OCI-LY7 (cell line): ENCODE measurements around the gene RP2. TPM values are rescaled to one million over a fixed set of nuclear protein-coding genes. Genes with fewer than 3 reads are reported as not detected.

Source experiments
- BruUV-seq: library from RNA; stranded (reverse); fragments of 400-500 nt; replicated peaks from 2 replicates; lab custom pipeline; 2021; lab: Mats Ljungman, UMichigan
- CTCF ChIA-PET: fragments of 300-600 bp; sonication (Branson Sonifier 250); formaldehyde crosslinking; loops from one replicate; lab custom pipeline; 2022; ENCODE audit warnings: antibody characterized with exemption; ENCODE audit not compliant: unreplicated experiment; lab: Charles Lee
- POLR2A ChIA-PET: fragments of 300-600 bp; sonication (Branson Sonifier 250); formaldehyde crosslinking; loops from one replicate; lab custom pipeline; 2022; ENCODE audit warnings: antibody characterized with exemption; lab: Charles Lee
- DNase-seq: peaks from one replicate; pipeline ENCODE4 v3.0.0-alpha.2; 2015; ENCODE audit warnings: low spot score
- H2AFZ ChIP-seq: fragments of 200-600 bp; sonication (generic), shearing (Covaris generic); 2 replicates; pipeline ENCODE4 v1.6.1; 2014; ENCODE audit warnings: mild to moderate bottlenecking, antibody characterized with exemption, low read length, moderate library complexity
- H3K27ac ChIP-seq: fragments of 200-600 bp; sonication (generic); 2 replicates; pipeline ENCODE4 v1.5.1; 2014; ENCODE audit warnings: mixed run types, low read depth, mild to moderate bottlenecking, moderate library complexity, low read length, inconsistent platforms; ENCODE audit not compliant: poor library complexity, severe bottlenecking
- H3K36me3 ChIP-seq: fragments of 200-600 bp; sonication (generic); 2 replicates; pipeline ENCODE4 v1.6.1; 2014; ENCODE audit warnings: mild to moderate bottlenecking, antibody characterized with exemption, low read length, moderate library complexity, mixed read lengths; ENCODE audit not compliant: insufficient read depth
- H3K4me1 ChIP-seq: fragments of 200-600 bp; sonication (generic); 2 replicates; pipeline ENCODE4 v1.5.1; 2014; ENCODE audit warnings: mild to moderate bottlenecking, low read length; ENCODE audit not compliant: insufficient read depth, poor library complexity, severe bottlenecking
- H3K4me2 ChIP-seq: fragments of 200-600 bp; sonication (generic); 2 replicates; pipeline ENCODE4 v1.6.1; 2014; ENCODE audit warnings: mild to moderate bottlenecking, low read length
- H3K4me3 ChIP-seq: fragments of 200-600 bp; sonication (generic); 2 replicates; pipeline ENCODE4 v1.5.1; 2014; ENCODE audit warnings: mild to moderate bottlenecking, low read depth, low read length; ENCODE audit not compliant: poor library complexity, severe bottlenecking
- H3K79me2 ChIP-seq: fragments of 200-600 bp; sonication (generic); 2 replicates; pipeline ENCODE4 v1.6.1; 2016; ENCODE audit warnings: low read depth, mild to moderate bottlenecking, low read length, moderate library complexity, mixed read lengths; ENCODE audit not compliant: insufficient read depth
- H3K9me2 ChIP-seq: fragments of 200-600 bp; sonication (generic); 2 replicates; pipeline ENCODE4 v1.6.1; 2016; ENCODE audit warnings: mild to moderate bottlenecking, low read length, mixed read lengths; ENCODE audit not compliant: insufficient read depth
- H3K9me3 ChIP-seq: fragments of 200-600 bp; sonication (generic); 2 replicates; pipeline ENCODE4 v1.6.1; 2014; ENCODE audit warnings: mild to moderate bottlenecking, mixed run types, low read length, mixed read lengths
- H4K20me1 ChIP-seq: fragments of 200-600 bp; sonication (generic); 2 replicates; pipeline ENCODE4 v1.6.1; 2014; ENCODE audit warnings: mild to moderate bottlenecking, antibody characterized with exemption, low read length, moderate library complexity, mixed read lengths; ENCODE audit not compliant: insufficient read depth
- EZH2phosphoT487 ChIP-seq: fragments of 200-600 bp; sonication (generic); IDR thresholded peaks from 2 replicates; pipeline ENCODE4 v1.6.1; 2018; ENCODE audit warnings: low read depth, borderline replicate concordance, mild to moderate bottlenecking, mixed run types, antibody characterized with exemption, low read length, moderate library complexity, mixed read lengths
- intact Hi-C: fragments of 100-400 bp; cut with micrococcal nuclease; formaldehyde crosslinking; loops from one replicate; pipeline ENCODE4 v1.10.0; 2022; ENCODE audit not compliant: unreplicated experiment
- total RNA-seq, 2 experiments: library from RNA; depleted of rRNA in 1 of 2; stranded (reverse); fragments of >200 nt in 1 of 2; shearing (Covaris generic) in 1 of 2; gene quantifications; 2 replicates each; pipeline ENCODE4 v1.2.3, GENCODE V29; 2014 to 2022
- TF ChIP-seq, protein P1 (sequence below): fragments of 200-600 bp; sonication (generic); conservative IDR thresholded peaks from 2 replicates; pipeline ENCODE4 v1.5.1; 2014; ENCODE audit warnings: mild to moderate bottlenecking, antibody characterized with exemption, low read length, moderate library complexity, mixed read lengths

Gene RP2
- total RNA-seq, 2 experiments from 2014 or later: 12.0 to 15.4 TPM

DNA sequence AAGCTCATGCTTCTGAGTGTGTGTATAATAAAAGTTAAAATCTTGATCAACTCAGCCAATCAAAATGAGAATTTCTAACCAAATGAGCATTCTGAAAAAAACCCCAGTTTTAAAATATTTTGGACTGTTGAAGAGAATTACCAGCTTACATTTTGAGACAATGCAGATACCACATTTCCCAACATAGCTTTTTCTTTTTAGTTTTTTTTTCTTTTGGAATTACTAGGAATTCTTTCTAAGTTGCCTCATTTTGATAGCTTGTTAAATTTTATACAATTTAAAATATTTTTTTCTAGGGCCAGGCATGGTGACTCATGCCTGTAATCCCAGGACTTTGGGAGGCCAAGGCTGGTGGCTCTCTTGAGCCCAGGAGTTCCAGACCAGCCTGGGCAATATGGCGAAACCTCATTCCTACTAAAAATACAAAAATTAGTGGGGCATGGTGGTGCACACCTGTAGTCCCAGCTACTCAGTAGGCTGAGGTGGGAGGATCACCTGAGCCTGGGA, 2.2 kb downstream of the RP2 start:
- no peak for DNase-seq
- POLR2A ChIA-PET: interaction anchor here (0.7 to 1.3 kb wide), 3 partner anchors 10 to 27 kb away, joined by 3 to 4 read pairs (median 4); no protein-coding TSS in a partner anchor
- Histone ChIP-seq H3K4me1 (peaks cover 39% of the 10 kb centered on the region), H2AFZ (no peak overlapping the region), H3K27ac (peak overlapping the region; percentile 71), H3K4me3 (peak overlapping the region; percentile 90), H3K9me3 (no peaks in the 10 kb centered on the region), H3K4me2 (peak overlapping the region; percentile 88), H3K9me2 (no peaks in the 10 kb centered on the region), H4K20me1 (peaks cover 7% of the 10 kb centered on the region; the same call in 1 of the 2 replicates), H3K79me2 (peaks cover 69% of the 10 kb centered on the region), H3K36me3 (peaks cover 11% of the 10 kb centered on the region)
- no TSS peak for BruUV-seq
- intact Hi-C loops: no loop called here
- TF ChIP-seq EZH2phosphoT487: no peak
- TF ChIP-seq, protein P1, sequence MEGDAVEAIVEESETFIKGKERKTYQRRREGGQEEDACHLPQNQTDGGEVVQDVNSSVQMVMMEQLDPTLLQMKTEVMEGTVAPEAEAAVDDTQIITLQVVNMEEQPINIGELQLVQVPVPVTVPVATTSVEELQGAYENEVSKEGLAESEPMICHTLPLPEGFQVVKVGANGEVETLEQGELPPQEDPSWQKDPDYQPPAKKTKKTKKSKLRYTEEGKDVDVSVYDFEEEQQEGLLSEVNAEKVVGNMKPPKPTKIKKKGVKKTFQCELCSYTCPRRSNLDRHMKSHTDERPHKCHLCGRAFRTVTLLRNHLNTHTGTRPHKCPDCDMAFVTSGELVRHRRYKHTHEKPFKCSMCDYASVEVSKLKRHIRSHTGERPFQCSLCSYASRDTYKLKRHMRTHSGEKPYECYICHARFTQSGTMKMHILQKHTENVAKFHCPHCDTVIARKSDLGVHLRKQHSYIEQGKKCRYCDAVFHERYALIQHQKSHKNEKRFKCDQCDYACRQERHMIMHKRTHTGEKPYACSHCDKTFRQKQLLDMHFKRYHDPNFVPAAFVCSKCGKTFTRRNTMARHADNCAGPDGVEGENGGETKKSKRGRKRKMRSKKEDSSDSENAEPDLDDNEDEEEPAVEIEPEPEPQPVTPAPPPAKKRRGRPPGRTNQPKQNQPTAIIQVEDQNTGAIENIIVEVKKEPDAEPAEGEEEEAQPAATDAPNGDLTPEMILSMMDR: no peak
- CTCF ChIA-PET: no interaction called here

DNA sequence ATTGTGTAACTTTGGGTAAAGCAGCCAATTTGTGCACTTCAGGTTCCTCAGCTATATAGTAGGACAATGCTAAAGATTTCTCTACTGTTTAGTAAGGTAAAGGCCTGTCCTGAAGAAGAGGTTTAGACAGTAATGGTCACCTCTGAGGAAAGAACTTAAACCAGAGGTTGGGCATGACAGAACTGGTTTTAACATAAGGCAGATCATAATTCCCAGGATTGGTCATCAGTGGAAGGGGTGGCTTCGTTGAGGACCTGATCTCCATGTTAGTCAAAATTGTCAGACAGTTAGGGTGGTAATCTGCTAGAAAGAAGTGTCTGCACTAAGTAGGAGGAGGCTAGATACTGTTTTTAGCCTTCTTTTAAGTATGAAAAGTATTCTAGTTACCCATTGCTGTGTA, 4.1 kb downstream of the RP2 start:
- peak overlapping the region; percentile 67 for H3K4me2 ChIP-seq
- DNase-seq: no peak
- peaks cover 29% of the 10 kb centered on the region for H3K4me1 ChIP-seq
- H2AFZ ChIP-seq: no peak overlapping the region
- CTCF ChIA-PET: no interaction called here
- POLR2A ChIA-PET: no interaction called here
- peak overlapping the region; percentile 43 for H3K4me3 ChIP-seq
- intact Hi-C loops: no loop called here
- H3K9me3 ChIP-seq: no peaks in the 10 kb centered on the region
- peaks cover 81% of the 10 kb centered on the region for H3K79me2 ChIP-seq
- H3K9me2 ChIP-seq: no peaks in the 10 kb centered on the region
- H3K27ac ChIP-seq: peak overlapping the region; percentile 40
- peaks cover 11% of the 10 kb centered on the region for H3K36me3 ChIP-seq
- TF ChIP-seq, protein P1: no peak
- no peak for TF ChIP-seq EZH2phosphoT487
- no TSS peak for BruUV-seq
- peaks cover 7% of the 10 kb centered on the region; the same call in 1 of the 2 replicates for H4K20me1 ChIP-seq

DNA sequence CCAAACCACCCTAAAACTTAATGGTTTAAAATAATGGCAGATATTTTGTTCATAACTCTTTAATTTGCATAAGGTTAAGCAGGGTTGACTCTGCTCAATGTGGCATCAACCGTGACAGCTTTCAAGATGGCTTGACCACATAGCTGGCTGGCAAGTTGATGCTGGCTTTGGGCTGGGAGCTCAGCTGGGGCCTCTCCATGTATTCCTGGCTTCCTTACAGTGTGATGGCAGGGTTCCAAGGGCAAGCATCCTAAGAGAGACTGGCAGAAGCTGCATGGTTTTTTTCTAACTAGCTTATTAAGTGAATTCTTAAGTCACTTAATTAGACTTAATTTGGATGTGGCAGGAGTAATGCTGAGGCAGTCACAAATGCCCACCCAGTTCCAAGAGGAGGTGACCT, 4.5 kb downstream of the RP2 start:
- H3K27ac ChIP-seq: peak overlapping the region; percentile 40
- BruUV-seq: no TSS peak
- no peak for TF ChIP-seq EZH2phosphoT487
- TF ChIP-seq, protein P1: no peak
- H3K9me2 ChIP-seq: no peaks in the 10 kb centered on the region
- intact Hi-C loops: no loop called here
- H3K4me3 ChIP-seq: peak overlapping the region; percentile 43
- no peaks in the 10 kb centered on the region for H3K9me3 ChIP-seq
- peaks cover 7% of the 10 kb centered on the region; the same call in 1 of the 2 replicates for H4K20me1 ChIP-seq
- H3K4me1 ChIP-seq: peaks cover 25% of the 10 kb centered on the region
- ChIA-PET CTCF (no interaction called here), POLR2A (interaction anchor here (1.0 kb wide), 1 partner anchor 245 kb away, joined by 3 read pairs; no protein-coding TSS in a partner anchor)
- peak; percentile 41 for DNase-seq
- H3K36me3 ChIP-seq: peaks cover 11% of the 10 kb centered on the region
- no peak overlapping the region for H2AFZ ChIP-seq
- peak overlapping the region; percentile 67 for H3K4me2 ChIP-seq
- H3K79me2 ChIP-seq: peaks cover 85% of the 10 kb centered on the region
